HepG2 (cell line): ENCODE results near the gene KLF16. TPM values are rescaled to one million over a fixed set of nuclear protein-coding genes. Genes with fewer than 3 reads are reported as not detected.

Experiments used
- ARID3A ChIP-seq: IDR thresholded peaks from 2 replicates; pipeline ENCODE4 v1.6.1; 2012; ENCODE audit warnings: low read depth, low read length, improper control_type of control experiment
- FOXK2 ChIP-seq: fragments of 450-650 bp; IDR thresholded peaks from 2 replicates; pipeline ENCODE4 v1.6.1; 2016
- MEIS1 ChIP-seq: sonication (generic); formaldehyde crosslinking; IDR thresholded peaks from 2 replicates; pipeline ENCODE4 v1.9.0; 2021; ENCODE audit warnings: mild to moderate bottlenecking, missing genetic modification reagents, moderate library complexity, borderline replicate concordance
- PAWR ChIP-seq: sonication (generic); formaldehyde crosslinking; IDR thresholded peaks from 2 replicates; pipeline ENCODE4 v1.4.0; 2020; ENCODE audit warnings: missing genetic modification reagents, mild to moderate bottlenecking, borderline replicate concordance
- PHF20 ChIP-seq: sonication (generic); formaldehyde crosslinking; IDR thresholded peaks from 2 replicates; pipeline ENCODE4 v1.5.0; 2020; ENCODE audit warnings: mild to moderate bottlenecking, missing genetic modification reagents
- RBFOX2 ChIP-seq: fragments of 200-400 bp; formaldehyde crosslinking; IDR thresholded peaks from 2 replicates; pipeline ENCODE4 v1.6.1; 2017; ENCODE audit warnings: low read depth, mild to moderate bottlenecking, low read length
- RBM22 ChIP-seq: fragments of 200-400 bp; formaldehyde crosslinking; optimal IDR thresholded peaks from 2 replicates; pipeline ENCODE3; 2017; ENCODE audit warnings: mild to moderate bottlenecking, low read length, moderate library complexity
- SALL1 ChIP-seq: sonication (generic); formaldehyde crosslinking; IDR thresholded peaks from 2 replicates; pipeline ENCODE4 v1.8.0; 2022; ENCODE audit warnings: mild to moderate bottlenecking, missing genetic modification reagents
- SKIL ChIP-seq: sonication (generic); formaldehyde crosslinking; IDR thresholded peaks from 2 replicates; pipeline ENCODE4 v1.8.0; 2022; ENCODE audit warnings: missing genetic modification reagents, mild to moderate bottlenecking, moderate library complexity, borderline replicate concordance
- TMF1 ChIP-seq: sonication (generic); formaldehyde crosslinking; IDR thresholded peaks from 2 replicates; pipeline ENCODE4 v1.8.1; 2022; ENCODE audit warnings: low read depth, missing genetic modification reagents
- TOPORS ChIP-seq: sonication (generic); formaldehyde crosslinking; IDR thresholded peaks from 2 replicates; pipeline ENCODE4 v1.8.0; 2023; ENCODE audit warnings: mild to moderate bottlenecking, missing genetic modification reagents
- ZNF280B ChIP-seq: sonication (generic); formaldehyde crosslinking; IDR thresholded peaks from 2 replicates; pipeline ENCODE4 v1.5.0; 2020; ENCODE audit warnings: missing genetic modification reagents, mild to moderate bottlenecking, borderline replicate concordance
- ZNF468 ChIP-seq: sonication (generic); formaldehyde crosslinking; IDR thresholded peaks from 2 replicates; pipeline ENCODE4 v1.8.0; 2022; ENCODE audit warnings: mild to moderate bottlenecking, moderate library complexity, missing genetic modification reagents
- ZNF512B ChIP-seq: sonication (generic); formaldehyde crosslinking; IDR thresholded peaks from 2 replicates; pipeline ENCODE4 v1.5.1; 2020; ENCODE audit warnings: missing genetic modification reagents, mild to moderate bottlenecking, borderline replicate concordance
- ZNF547 ChIP-seq: sonication (generic); formaldehyde crosslinking; IDR thresholded peaks from 2 replicates; pipeline ENCODE4 v1.5.1; 2020; ENCODE audit warnings: mild to moderate bottlenecking, missing genetic modification reagents
- ZNF569 ChIP-seq: sonication (generic); formaldehyde crosslinking; IDR thresholded peaks from 2 replicates; pipeline ENCODE4 v1.5.0; 2020; ENCODE audit warnings: mild to moderate bottlenecking, missing genetic modification reagents, moderate library complexity, borderline replicate concordance
- ZNF639 ChIP-seq: conservative IDR thresholded peaks from 2 replicates; pipeline ENCODE4 v1.6.1; 2018; ENCODE audit warnings: missing genetic modification reagents
- ZNF660 ChIP-seq: sonication (generic); formaldehyde crosslinking; IDR thresholded peaks from 2 replicates; pipeline ENCODE4 v1.5.1; 2020; ENCODE audit warnings: mild to moderate bottlenecking, low read depth, missing genetic modification reagents, borderline replicate concordance
- polyA plus RNA-seq, 8 experiments: library from polyadenylated mRNA; depleted of rRNA in 3 of 8; stranded (reverse) in 7 of 8; unstranded in 1 of 8; fragments of >200 nt; fragmentation: Illumina TruSeq in 4 of 8; extraction: Trizol in 4 of 8; gene quantifications; 2 replicates each; pipeline versions ENCODE4 v1.2.1 to v1.2.3, GENCODE V29; 2011 to 2016; ENCODE audit warnings: low read depth in 4 of 8, missing spikeins in 1 of 8, mixed read lengths in 1 of 8; ENCODE audit not compliant: insufficient read depth in 1 of 8
- total RNA-seq, 5 experiments: library from RNA; depleted of rRNA; stranded (reverse); fragments of >200 nt; fragmentation: Illumina TruSeq; extraction: Trizol; gene quantifications; 2 replicates each; pipeline ENCODE4 v1.2.3, GENCODE V29; 2016; ENCODE audit warnings: low read depth in 1 of 5

The KLF16 gene
- total and polyA plus RNA-seq, 2 of the 13 experiments (the other 11 are each of a cell fraction or from before 2014, with no cell fraction given) = 3.5 to 6.7 TPM

GRCh38 chr19:1875646-1876495 is 12.5 kb upstream of the KLF16 start (continued):
- TF ChIP-seq SKIL (CRISPR knock-in tag) (peak; percentile 70; the same call in 1 of the 2 replicates), ZNF280B (no peak; the same call in 1 of the 2 replicates), ZNF547 (peak; percentile 71), ARID3A (no peak), PAWR (no peak), ZNF639 (CRISPR knock-in tag) (peak; percentile 79; the same call in 1 of the 2 replicates), TMF1 (CRISPR knock-in tag) (peak; percentile 56; the same call in 1 of the 2 replicates), RBM22 (no peak), ZNF569 (CRISPR knock-in tag) (0 out of 2 replicates have a peak, but pooled peaks have one; percentile 82), TOPORS (no peak), FOXK2 (no peak), SALL1 (CRISPR knock-in tag) (peak; percentile 85; the same call in 1 of the 2 replicates), PHF20 (CRISPR knock-in tag) (peak; percentile 79), ZNF468 (CRISPR knock-in tag) (0 out of 2 replicates have a peak, but pooled peaks have one; percentile 75), ZNF660 (no peak), RBFOX2 (peak; percentile 95), ZNF512B (CRISPR knock-in tag) (no peak), MEIS1 (peak; percentile 67; the same call in 1 of the 2 replicates)
